ENCODE results near the gene TCF7L2.
A peak's percentile ranks its signal among the peaks of the same experiment; 100 is the strongest.

Gene TCF7L2

GRCh38 chr10:112949875-112950507 is at the start of gene TCF7L2:
TSS of gene TCF7L2 (plus strand) at chr10:112950247. CDS start at chr10:112950757, 510 bp downstream.
- DNase-seq = peak; percentile 80 to 97

GRCh38 chr10:112902730-112903129 is 47.3 kb upstream of the TCF7L2 start:
- DNase-seq = no peak

- no peak for DNase-seq
Observed at GRCh38 chr10:112904000-112904399, 46.0 kb upstream of the TCF7L2 start.

- no peak for DNase-seq
Observed at GRCh38 chr10:112906945-112907344, 43.1 kb upstream of the TCF7L2 start.

GRCh38 chr10:112907893-112908292 is 42.2 kb upstream of the TCF7L2 start:
- no peak for DNase-seq

GRCh38 chr10:112911206-112911605 is 38.8 kb upstream of the TCF7L2 start:
- DNase-seq = no peak

GRCh38 chr10:112912410-112912928 is 37.6 kb upstream of the TCF7L2 start:
- no peak for DNase-seq

GRCh38 chr10:112913255-112913654 is 36.8 kb upstream of the TCF7L2 start:
- no peak for DNase-seq

GRCh38 chr10:112913661-112914287 is 36.3 kb upstream of the TCF7L2 start:
- DNase-seq = no peak

GRCh38 chr10:112914288-112914952 is 35.6 kb upstream of the TCF7L2 start:
- DNase-seq = no peak

- DNase-seq = no peak
Observed at GRCh38 chr10:112915590-112916572, 34.2 kb upstream of the TCF7L2 start.

- no peak for DNase-seq
Observed at GRCh38 chr10:112917681-112918080, 32.4 kb upstream of the TCF7L2 start.

- DNase-seq = no peak
Observed at GRCh38 chr10:112918771-112919170, 31.3 kb upstream of the TCF7L2 start.

GRCh38 chr10:112919721-112920120 is 30.3 kb upstream of the TCF7L2 start:
- no peak for DNase-seq

- DNase-seq = no peak
Observed at GRCh38 chr10:112926906-112927688, 22.9 kb upstream of the TCF7L2 start.

- no peak for DNase-seq
Observed at GRCh38 chr10:112927980-112928379, 22.1 kb upstream of the TCF7L2 start.

GRCh38 chr10:112932658-112933057 is 17.4 kb upstream of the TCF7L2 start:
- no peak for DNase-seq

- no peak for DNase-seq
Observed at GRCh38 chr10:112934193-112934592, 15.9 kb upstream of the TCF7L2 start.

- DNase-seq = no peak
Observed at GRCh38 chr10:112938808-112939482, 11.1 kb upstream of the TCF7L2 start.

GRCh38 chr10:112945811-112946210 is 4.2 kb upstream of the TCF7L2 start:
- no peak for DNase-seq

- no peak for DNase-seq
Observed at GRCh38 chr10:112946649-112947048, 3.4 kb upstream of the TCF7L2 start.

All from bone marrow (tissue), 2 donors.